OCI-LY7 (cell line): ENCODE results near the gene CRISP3. TPM values are rescaled to one million over a fixed set of nuclear protein-coding genes. Genes with fewer than 3 reads are reported as not detected.
"Not testable (repeated sequence)": the region's sequence is repeated elsewhere in the genome, so short reads cannot be mapped to it uniquely, and the experiment has no call there.

Experiments used
- BruUV-seq: library from RNA; stranded (reverse); fragments of 400-500 nt; replicated peaks from 2 replicates; lab custom pipeline; 2021; lab: Mats Ljungman, UMichigan
- CTCF ChIA-PET: fragments of 300-600 bp; sonication (Branson Sonifier 250); formaldehyde crosslinking; loops from one replicate; lab custom pipeline; 2022; ENCODE audit warnings: antibody characterized with exemption; ENCODE audit not compliant: unreplicated experiment; lab: Charles Lee
- POLR2A ChIA-PET: fragments of 300-600 bp; sonication (Branson Sonifier 250); formaldehyde crosslinking; loops from one replicate; lab custom pipeline; 2022; ENCODE audit warnings: antibody characterized with exemption; lab: Charles Lee
- DNase-seq: peaks from one replicate; pipeline ENCODE4 v3.0.0-alpha.2; 2015; ENCODE audit warnings: low spot score
- H2AFZ ChIP-seq: fragments of 200-600 bp; sonication (generic), shearing (Covaris generic); 2 replicates; pipeline ENCODE4 v1.6.1; 2014; ENCODE audit warnings: mild to moderate bottlenecking, antibody characterized with exemption, low read length, moderate library complexity
- H3K27ac ChIP-seq: fragments of 200-600 bp; sonication (generic); 2 replicates; pipeline ENCODE4 v1.5.1; 2014; ENCODE audit warnings: mixed run types, low read depth, mild to moderate bottlenecking, moderate library complexity, low read length, inconsistent platforms; ENCODE audit not compliant: poor library complexity, severe bottlenecking
- H3K36me3 ChIP-seq: fragments of 200-600 bp; sonication (generic); 2 replicates; pipeline ENCODE4 v1.6.1; 2014; ENCODE audit warnings: mild to moderate bottlenecking, antibody characterized with exemption, low read length, moderate library complexity, mixed read lengths; ENCODE audit not compliant: insufficient read depth
- H3K4me1 ChIP-seq: fragments of 200-600 bp; sonication (generic); 2 replicates; pipeline ENCODE4 v1.5.1; 2014; ENCODE audit warnings: mild to moderate bottlenecking, low read length; ENCODE audit not compliant: insufficient read depth, poor library complexity, severe bottlenecking
- H3K4me2 ChIP-seq: fragments of 200-600 bp; sonication (generic); 2 replicates; pipeline ENCODE4 v1.6.1; 2014; ENCODE audit warnings: mild to moderate bottlenecking, low read length
- H3K4me3 ChIP-seq: fragments of 200-600 bp; sonication (generic); 2 replicates; pipeline ENCODE4 v1.5.1; 2014; ENCODE audit warnings: mild to moderate bottlenecking, low read depth, low read length; ENCODE audit not compliant: poor library complexity, severe bottlenecking
- H3K79me2 ChIP-seq: fragments of 200-600 bp; sonication (generic); 2 replicates; pipeline ENCODE4 v1.6.1; 2016; ENCODE audit warnings: low read depth, mild to moderate bottlenecking, low read length, moderate library complexity, mixed read lengths; ENCODE audit not compliant: insufficient read depth
- H3K9me2 ChIP-seq: fragments of 200-600 bp; sonication (generic); 2 replicates; pipeline ENCODE4 v1.6.1; 2016; ENCODE audit warnings: mild to moderate bottlenecking, low read length, mixed read lengths; ENCODE audit not compliant: insufficient read depth
- H3K9me3 ChIP-seq: fragments of 200-600 bp; sonication (generic); 2 replicates; pipeline ENCODE4 v1.6.1; 2014; ENCODE audit warnings: mild to moderate bottlenecking, mixed run types, low read length, mixed read lengths
- H4K20me1 ChIP-seq: fragments of 200-600 bp; sonication (generic); 2 replicates; pipeline ENCODE4 v1.6.1; 2014; ENCODE audit warnings: mild to moderate bottlenecking, antibody characterized with exemption, low read length, moderate library complexity, mixed read lengths; ENCODE audit not compliant: insufficient read depth
- CTCF ChIP-seq: fragments of 200-600 bp; sonication (generic); conservative IDR thresholded peaks from 2 replicates; pipeline ENCODE4 v1.5.1; 2014; ENCODE audit warnings: mild to moderate bottlenecking, antibody characterized with exemption, low read length, moderate library complexity, mixed read lengths
- EZH2phosphoT487 ChIP-seq: fragments of 200-600 bp; sonication (generic); IDR thresholded peaks from 2 replicates; pipeline ENCODE4 v1.6.1; 2018; ENCODE audit warnings: low read depth, borderline replicate concordance, mild to moderate bottlenecking, mixed run types, antibody characterized with exemption, low read length, moderate library complexity, mixed read lengths
- intact Hi-C: fragments of 100-400 bp; cut with micrococcal nuclease; formaldehyde crosslinking; loops from one replicate; pipeline ENCODE4 v1.10.0; 2022; ENCODE audit not compliant: unreplicated experiment
- total RNA-seq, 2 experiments: library from RNA; depleted of rRNA in 1 of 2; stranded (reverse); fragments of >200 nt in 1 of 2; shearing (Covaris generic) in 1 of 2; gene quantifications; 2 replicates each; pipeline ENCODE4 v1.2.3, GENCODE V29; 2014 to 2022

The CRISP3 gene
- total RNA-seq, 2 experiments from 2014 or later, result not detected

DNA sequence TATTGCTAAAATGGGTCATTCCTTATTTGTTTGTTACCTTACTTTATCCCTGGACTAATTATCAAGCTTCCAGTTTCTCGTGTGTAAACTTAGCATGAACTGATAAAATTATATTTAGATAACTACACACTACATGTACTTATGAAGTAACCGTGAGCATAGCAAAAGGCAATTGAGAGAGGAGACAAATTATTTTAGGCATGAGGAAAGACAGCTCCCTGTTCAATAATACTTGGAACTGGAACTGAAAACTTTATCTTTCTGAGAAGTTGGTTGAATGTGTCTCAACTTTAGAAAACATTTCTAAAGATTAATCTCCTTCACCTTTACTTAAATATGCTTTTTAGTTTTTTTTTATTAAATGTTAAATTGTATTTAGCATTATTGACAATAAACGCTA is 11.4 kb downstream of the CRISP3 start:
- H3K27ac ChIP-seq, result no peak overlapping the region
- ChIA-PET CTCF (no interaction called here), POLR2A (interaction anchor here (0.6 kb wide), 1 partner anchor 7 kb away, joined by 7 read pairs; no protein-coding TSS in a partner anchor)
- no peaks in the 10 kb centered on the region for H3K79me2 ChIP-seq
- no peaks in the 10 kb centered on the region for H3K9me3 ChIP-seq
- BruUV-seq, result no TSS peak
- H2AFZ ChIP-seq, result no peak overlapping the region
- no peaks in the 10 kb centered on the region for H3K9me2 ChIP-seq
- TF ChIP-seq EZH2phosphoT487 (no peak), CTCF (no peak)
- H3K36me3 ChIP-seq, result no peaks in the 10 kb centered on the region
- DNase-seq, result no peak
- H4K20me1 ChIP-seq, result no peaks in the 10 kb centered on the region
- intact Hi-C loops, result no loop called here
- no peak overlapping the region for H3K4me2 ChIP-seq
- no peak overlapping the region for H3K4me3 ChIP-seq
- no peaks in the 10 kb centered on the region for H3K4me1 ChIP-seq

DNA sequence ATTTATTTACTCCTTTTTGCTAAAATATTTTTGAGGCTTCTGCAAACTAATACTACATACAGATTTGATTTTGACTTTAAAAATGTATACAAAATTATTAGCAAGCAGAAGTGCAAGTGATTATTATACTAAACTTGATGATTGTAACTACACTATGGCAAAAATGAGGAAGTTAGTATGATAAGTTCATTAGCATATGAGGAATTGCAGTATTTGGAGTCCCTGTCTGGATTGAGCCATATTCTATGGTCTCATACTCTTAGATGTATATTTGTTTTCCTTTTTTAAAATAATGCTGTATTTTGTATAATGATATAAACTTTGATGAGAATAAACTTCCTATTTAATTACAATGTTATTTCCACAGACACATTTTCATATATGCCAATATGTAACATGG is 13.9 kb downstream of the CRISP3 start:
- POLR2A ChIA-PET, result no interaction called here
- BruUV-seq, result no TSS peak
- CTCF ChIA-PET, result no interaction called here

DNA sequence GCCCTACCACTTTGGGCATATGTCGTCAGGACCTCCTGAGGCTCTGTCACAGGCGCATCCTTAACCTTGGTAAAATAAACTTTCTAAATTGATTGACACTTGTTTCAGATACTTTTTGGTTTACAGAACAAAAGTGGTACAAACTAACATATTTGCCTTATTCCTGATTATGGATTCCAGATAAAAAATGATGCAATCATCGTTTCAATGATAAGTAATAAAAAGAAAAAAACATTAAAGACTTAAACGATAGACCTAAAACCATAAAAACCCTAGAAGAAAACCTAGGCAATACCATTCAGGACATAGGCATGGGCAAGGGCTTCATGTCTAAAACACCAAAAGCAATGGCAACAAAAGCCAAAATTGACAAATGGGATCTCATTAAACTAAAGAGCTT is 20.3 kb downstream of the CRISP3 start:
- BruUV-seq, H3K27ac ChIP-seq, POLR2A ChIA-PET, H3K9me2 ChIP-seq, DNase-seq, intact Hi-C loops, H2AFZ ChIP-seq, H3K79me2 ChIP-seq, H4K20me1 ChIP-seq, H3K4me2 ChIP-seq, H3K9me3 ChIP-seq, H3K36me3 ChIP-seq, H3K4me3 ChIP-seq, CTCF ChIA-PET, H3K4me1 ChIP-seq: not testable (repeated sequence)

More for the DNA sequence above, 13.9 kb downstream of the CRISP3 start:
- H3K4me1 ChIP-seq, result no peaks in the 10 kb centered on the region
- no peak overlapping the region for H2AFZ ChIP-seq
- no peak overlapping the region for H3K4me2 ChIP-seq
- H3K79me2 ChIP-seq, result no peaks in the 10 kb centered on the region
- H3K9me3 ChIP-seq, result no peaks in the 10 kb centered on the region
- H3K36me3 ChIP-seq, result no peaks in the 10 kb centered on the region
- intact Hi-C loops, result no loop called here
- H4K20me1 ChIP-seq, result no peaks in the 10 kb centered on the region
- H3K9me2 ChIP-seq, result no peaks in the 10 kb centered on the region
- no peak for DNase-seq
- TF ChIP-seq CTCF (no peak), EZH2phosphoT487 (no peak)
- no peak overlapping the region for H3K4me3 ChIP-seq
- no peak overlapping the region for H3K27ac ChIP-seq
